Measurements from ENCODE around the gene GAPDH. TPM values are rescaled to one million over a fixed set of nuclear protein-coding genes. Genes with fewer than 3 reads are reported as not detected.

The GAPDH gene
- total RNA-seq, 4 donors from 2014 or later = 1,442 to 2,828 (median 1,967) TPM

GRCh38 chr12:6559500-6559899 is 25.2 kb downstream of the GAPDH start:
- Histone ChIP-seq H3K27ac (no peak overlapping the region), H3K4me3 (no peak overlapping the region), H3K27me3 (no peaks in the 10 kb centered on the region), H3K36me3 (peaks cover 70% of the 10 kb centered on the region), H3K4me1 (peaks cover 10% of the 10 kb centered on the region), H3K9me3 (no peaks in the 10 kb centered on the region)
- TF ChIP-seq POLR2AphosphoS5 (IDR thresholded peaks at IDR 0.05) (no peak), CTCF (IDR thresholded peaks at IDR 0.05) (no peak), POLR2A (IDR thresholded peaks at IDR 0.05) (no peak), EP300 (IDR thresholded peaks at IDR 0.05) (no peak)
- DNase-seq (ENCODE audit: low spot score in 2 of 2) = no peak
- 100% methylated on average over 1 of the region's 1 CpG for WGBS

- TF ChIP-seq POLR2A (IDR thresholded peaks at IDR 0.05) (no peak), POLR2AphosphoS5 (IDR thresholded peaks at IDR 0.05) (no peak), CTCF (IDR thresholded peaks at IDR 0.05) (no peak), EP300 (IDR thresholded peaks at IDR 0.05) (no peak)
- 91% methylated on average over 12 of the region's 13 CpGs for WGBS
- H3K4me1 ChIP-seq = peaks cover 5% of the 10 kb centered on the region
- H3K27me3 ChIP-seq = no peaks in the 10 kb centered on the region
- no peaks in the 10 kb centered on the region for H3K9me3 ChIP-seq
- peaks cover 74% of the 10 kb centered on the region for H3K36me3 ChIP-seq
- no peak for DNase-seq (ENCODE audit: low spot score in 2 of 2)
- H3K27ac ChIP-seq = no peak overlapping the region
- H3K4me3 ChIP-seq = no peak overlapping the region
These were observed 26.3 kb downstream of the GAPDH start for GRCh38 chr12:6560501-6561205.

GRCh38 chr12:6562881-6563280 is 28.6 kb downstream of the GAPDH start:
- Histone ChIP-seq H3K4me1 (peaks cover 13% of the 10 kb centered on the region), H3K4me3 (no peak overlapping the region), H3K9me3 (no peaks in the 10 kb centered on the region), H3K27me3 (no peaks in the 10 kb centered on the region), H3K27ac (no peak overlapping the region), H3K36me3 (peaks cover 72% of the 10 kb centered on the region)
- 93% methylated on average over 10 of the region's 10 CpGs for WGBS
- TF ChIP-seq POLR2A (IDR thresholded peaks at IDR 0.05) = no peak
- no peak for TF ChIP-seq POLR2AphosphoS5 (IDR thresholded peaks at IDR 0.05)
- TF ChIP-seq CTCF (IDR thresholded peaks at IDR 0.05) = no peak
- no peak for TF ChIP-seq EP300 (IDR thresholded peaks at IDR 0.05)
- no peak for DNase-seq (ENCODE audit: low spot score in 2 of 2)

DNA sequence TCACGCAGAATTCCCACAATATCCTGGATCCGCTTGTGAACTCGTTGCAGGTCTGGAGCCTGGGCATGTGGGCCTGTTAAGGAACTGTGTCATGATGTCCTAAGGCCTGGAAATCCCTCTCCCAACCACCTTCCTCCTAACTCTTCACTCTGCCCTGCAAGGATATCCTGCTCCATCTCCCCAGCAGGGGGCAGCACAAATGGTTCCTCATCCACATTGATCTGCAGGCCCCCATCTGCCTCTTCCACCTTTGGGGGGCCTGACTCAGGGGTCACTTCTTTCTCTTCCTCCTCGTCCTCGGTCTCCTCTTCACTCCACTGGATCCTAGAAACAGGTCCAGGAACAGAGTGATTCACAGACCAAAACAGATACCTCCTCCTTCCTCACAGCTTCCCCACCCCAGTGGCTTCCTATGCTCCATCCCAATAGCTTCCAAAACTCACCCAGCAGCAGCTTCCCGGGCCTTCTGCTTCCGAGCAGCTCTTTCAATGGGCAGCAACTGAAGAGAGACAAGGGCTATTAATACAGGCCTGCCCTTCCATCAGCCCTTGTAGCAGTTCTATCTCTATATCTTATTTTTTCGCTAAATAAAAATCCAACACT is 29.2 kb downstream of the GAPDH start:
- Histone ChIP-seq H3K4me1 (peaks cover 14% of the 10 kb centered on the region), H3K4me3 (no peak overlapping the region), H3K36me3 (peaks cover 69% of the 10 kb centered on the region), H3K27me3 (no peaks in the 10 kb centered on the region), H3K9me3 (no peaks in the 10 kb centered on the region), H3K27ac (no peak overlapping the region)
- WGBS = 80% methylated on average over 8 of the region's 8 CpGs
- TF ChIP-seq CTCF (IDR thresholded peaks at IDR 0.05) = peak in 1 of 2 donors; percentile 67
- TF ChIP-seq POLR2A (IDR thresholded peaks at IDR 0.05) = no peak
- no peak for DNase-seq (ENCODE audit: low spot score in 2 of 2)

DNA sequence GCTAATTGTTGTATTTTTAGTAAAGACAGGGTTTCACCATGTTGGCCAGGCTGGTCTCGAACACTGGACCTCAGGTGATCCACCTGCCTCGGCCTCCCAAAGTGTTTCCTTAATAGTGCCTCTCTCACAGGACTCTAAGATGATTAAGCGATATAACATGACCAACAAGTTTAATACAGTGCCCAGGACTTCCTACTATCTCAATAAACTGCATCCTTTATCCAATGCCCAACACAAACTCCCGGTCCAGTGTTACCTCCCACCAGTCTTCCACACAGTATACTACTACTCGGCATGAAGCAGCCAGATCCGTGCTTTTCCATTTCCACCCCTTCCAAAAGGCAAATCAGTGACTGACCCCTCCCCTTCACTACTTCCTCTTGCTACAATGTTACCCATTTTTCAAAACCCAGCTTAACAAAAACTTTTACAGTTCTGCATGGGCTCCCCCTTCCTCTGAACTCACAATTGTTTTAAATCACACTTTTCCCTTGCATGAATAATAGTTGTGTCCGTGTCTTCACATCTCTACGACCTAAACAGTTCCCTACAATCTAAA is 32.9 kb downstream of the GAPDH start:
- H3K9me3 ChIP-seq = no peaks in the 10 kb centered on the region
- H3K27me3 ChIP-seq = no peaks in the 10 kb centered on the region
- H3K4me3 ChIP-seq = peak overlapping the region; percentile 76
- 44% methylated on average over 8 of the region's 8 CpGs for WGBS
- H3K36me3 ChIP-seq = peaks cover 56% of the 10 kb centered on the region
- no peak for DNase-seq (ENCODE audit: low spot score in 2 of 2)
- peak overlapping the region; percentile 84 for H3K27ac ChIP-seq
- TF ChIP-seq POLR2AphosphoS5 (IDR thresholded peaks at IDR 0.05) = no peak
- TF ChIP-seq POLR2A (IDR thresholded peaks at IDR 0.05) = no peak
- no peak for TF ChIP-seq CTCF (IDR thresholded peaks at IDR 0.05)
- peaks cover 20% of the 10 kb centered on the region for H3K4me1 ChIP-seq

Data from suprapubic skin (tissue), 4 donors.